GM19035 (cell line): ENCODE measurements around the gene TNN.

Experiments used
- ATAC-seq: cut with Tn5 transposase; IDR thresholded peaks from one replicate; pipeline ENCODE4 v1.9.1; 2021; ENCODE audit not compliant: unreplicated experiment

Gene TNN

DNA sequence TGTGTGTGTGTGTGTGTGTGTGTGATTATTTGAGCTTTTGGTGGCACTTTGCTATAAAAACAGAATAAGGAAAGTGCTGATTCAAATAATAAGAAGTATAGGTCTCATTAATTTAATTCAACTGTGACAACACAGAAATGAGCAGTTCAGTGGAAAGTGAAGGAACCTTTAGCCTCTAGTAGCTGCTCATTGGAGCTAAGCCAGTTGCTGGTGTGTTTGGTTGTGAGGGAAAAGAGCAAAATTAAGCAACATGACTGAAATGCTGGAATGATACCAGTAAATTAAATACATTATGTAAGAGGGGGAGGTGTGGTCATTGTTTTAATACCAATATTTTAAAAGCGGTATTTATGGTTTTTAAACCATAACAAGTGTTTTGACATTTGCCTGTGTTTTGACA, 69.7 kb downstream of the TNN start:
- ATAC-seq: no peak

DNA sequence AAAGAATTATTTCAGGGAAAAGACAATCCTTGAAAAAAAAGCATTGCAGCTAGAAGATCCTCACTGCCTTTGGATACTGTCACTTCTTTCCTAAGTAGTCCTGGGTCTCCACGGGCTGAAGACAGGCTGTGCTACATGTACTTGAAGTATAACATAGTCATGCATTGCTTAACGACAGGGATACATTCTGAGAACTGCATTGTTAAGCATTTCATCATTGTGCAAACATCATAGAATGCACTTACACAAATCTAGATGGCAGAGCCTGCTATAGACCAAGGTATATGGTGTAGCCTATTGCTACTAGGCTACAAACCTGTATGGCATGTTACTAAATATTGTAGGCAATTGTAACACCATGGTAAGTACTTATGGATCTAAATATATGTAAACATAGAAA, 70.9 kb downstream of the TNN start:
- ATAC-seq: no peak

- no peak for ATAC-seq
Measured at GRCh38 chr1:175145899-175146528, 78.4 kb downstream of the TNN start.

GRCh38 chr1:175146529-175147213, 79.0 kb downstream of the TNN start:
- no peak for ATAC-seq

- ATAC-seq: no peak
Measured at GRCh38 chr1:175147569-175147968, 79.9 kb downstream of the TNN start.

DNA sequence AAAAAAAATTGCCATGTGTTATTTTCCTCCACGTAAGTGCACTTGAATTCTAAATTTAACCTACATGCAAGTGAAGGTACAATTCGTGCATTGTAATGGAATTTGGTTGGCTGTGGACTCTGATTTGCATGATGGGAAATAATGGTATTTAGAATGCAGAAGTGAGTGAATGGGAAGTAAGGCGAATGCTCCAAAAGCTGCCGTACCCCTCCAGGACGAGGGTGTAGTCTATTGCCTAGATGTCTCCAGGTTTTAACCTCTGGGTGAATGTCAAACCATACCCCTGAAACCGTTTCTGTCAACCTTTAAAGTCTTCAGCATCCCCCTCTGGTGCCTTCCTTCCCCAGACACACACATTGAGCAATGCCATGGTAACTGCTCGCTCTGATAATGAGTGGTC, 80.4 kb downstream of the TNN start:
- ATAC-seq: no peak

DNA sequence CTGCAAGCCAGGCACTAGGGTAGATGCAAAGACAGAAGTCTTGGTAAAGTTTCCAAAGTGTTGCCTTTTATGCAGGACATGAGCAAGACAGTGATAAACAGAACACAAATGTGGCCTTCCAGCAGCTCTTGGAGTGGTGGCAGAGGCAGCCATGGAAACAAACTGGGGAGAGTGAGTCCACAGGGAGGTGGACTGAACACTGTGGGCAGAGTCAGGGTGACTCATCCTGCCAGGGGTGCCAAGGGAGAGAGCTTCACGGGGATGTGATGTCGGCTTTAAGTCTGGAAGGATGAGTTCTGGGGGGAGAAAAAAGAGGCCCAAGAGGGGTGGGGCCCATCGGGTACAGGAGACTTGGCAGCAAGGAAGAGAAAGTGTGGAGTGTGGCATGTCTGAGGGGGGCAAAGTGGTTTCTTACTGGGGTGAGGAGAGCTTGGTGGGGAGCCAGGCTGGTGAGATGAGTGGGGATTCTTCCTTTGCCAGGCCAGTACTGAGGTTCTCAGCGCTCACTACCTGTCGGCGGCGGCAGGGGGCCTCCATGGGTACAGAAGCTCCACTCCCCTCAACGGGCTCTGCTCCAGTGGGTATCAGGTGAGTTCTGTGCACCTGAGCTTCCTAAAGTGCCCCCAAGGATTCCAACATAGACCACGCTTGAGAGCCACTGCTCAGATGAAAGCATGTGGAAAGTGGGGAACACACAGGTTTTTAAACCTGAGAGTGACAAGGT, 83.1 kb downstream of the TNN start:
- no peak for ATAC-seq

- no peak for ATAC-seq
Measured at GRCh38 chr1:175152006-175152652, 84.5 kb downstream of the TNN start.

DNA sequence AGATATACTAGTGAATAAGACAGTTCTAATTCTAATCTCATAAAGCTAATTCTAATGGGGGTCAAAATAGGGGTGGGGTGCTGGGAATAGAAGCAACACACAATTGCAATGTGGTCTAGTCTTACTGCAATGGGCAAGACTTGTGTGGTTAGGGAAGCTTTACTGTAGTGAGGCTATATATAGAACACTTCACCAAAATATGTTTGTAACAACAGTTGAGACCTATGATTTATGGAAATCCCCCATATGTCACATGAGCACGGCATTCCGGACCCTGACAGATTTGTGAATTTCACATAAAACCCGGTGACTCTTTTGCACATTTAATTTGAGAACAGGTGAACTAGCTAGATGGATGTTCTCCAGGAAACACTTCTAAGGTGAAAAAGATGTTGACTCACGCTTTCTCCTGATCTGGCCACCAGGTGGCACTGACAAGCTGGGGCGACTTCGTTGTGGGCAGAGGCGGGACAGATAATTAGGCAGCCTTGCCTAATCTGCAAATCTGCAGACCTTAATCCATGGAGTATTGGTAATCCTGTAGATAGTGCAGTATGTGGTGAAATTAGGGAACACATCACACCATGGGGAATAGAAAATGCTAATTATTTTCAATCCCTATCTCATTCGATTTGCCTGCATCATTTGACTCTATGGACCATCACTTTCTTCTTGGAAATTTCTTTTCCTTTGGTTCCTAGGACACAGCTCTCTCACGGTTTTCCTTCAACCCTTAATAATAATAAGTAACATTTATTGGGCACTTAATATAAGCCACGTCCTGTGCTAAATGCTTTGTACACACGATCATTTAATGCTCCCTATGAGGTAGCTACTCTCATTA, 87.2 kb downstream of the TNN start:
- no peak for ATAC-seq

GRCh38 chr1:175155473-175155856, 87.8 kb downstream of the TNN start:
- no peak for ATAC-seq

DNA sequence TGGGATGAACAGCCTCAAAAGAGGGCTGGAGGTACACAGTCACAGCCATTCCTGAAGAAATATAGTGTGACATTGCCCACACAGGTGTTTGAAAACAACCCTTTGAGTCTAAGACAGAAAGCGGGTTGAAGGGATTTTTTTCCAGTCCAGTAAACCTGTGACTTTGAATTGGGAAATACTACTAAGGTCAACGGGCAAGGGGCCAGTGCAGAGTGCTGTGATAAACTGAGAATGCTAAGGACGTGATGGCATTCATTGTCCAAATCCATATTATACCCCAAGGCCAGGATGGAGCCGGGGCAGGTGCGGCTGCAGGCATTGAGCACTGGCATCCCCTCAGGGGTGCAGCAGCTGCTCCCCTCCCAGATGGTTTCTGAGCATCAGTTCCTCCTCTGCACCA, 88.3 kb downstream of the TNN start:
- ATAC-seq: no peak

DNA sequence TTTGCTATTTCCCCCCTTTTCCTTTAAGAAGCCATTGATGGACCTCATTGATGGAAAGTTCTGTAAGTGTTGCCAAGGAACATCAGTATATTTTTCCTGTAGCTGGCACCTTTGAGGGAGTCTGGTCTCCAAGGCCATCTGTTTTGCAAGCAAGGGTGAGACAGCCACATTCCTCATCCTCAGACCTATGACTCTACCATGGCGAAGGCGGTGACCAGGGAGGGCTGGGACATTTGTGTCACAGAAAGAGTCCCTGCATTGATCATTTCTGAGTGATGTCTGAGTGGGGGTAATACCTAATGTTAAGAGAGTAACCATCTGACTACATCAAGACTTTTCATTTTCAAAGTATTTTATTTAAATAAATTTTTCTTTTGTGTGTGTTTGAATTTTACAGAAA, 89.6 kb downstream of the TNN start:
- ATAC-seq: no peak

GRCh38 chr1:175158170-175158591, 90.5 kb downstream of the TNN start:
- no peak for ATAC-seq

- no peak for ATAC-seq
Measured at GRCh38 chr1:175162955-175163354, 95.3 kb downstream of the TNN start.

DNA sequence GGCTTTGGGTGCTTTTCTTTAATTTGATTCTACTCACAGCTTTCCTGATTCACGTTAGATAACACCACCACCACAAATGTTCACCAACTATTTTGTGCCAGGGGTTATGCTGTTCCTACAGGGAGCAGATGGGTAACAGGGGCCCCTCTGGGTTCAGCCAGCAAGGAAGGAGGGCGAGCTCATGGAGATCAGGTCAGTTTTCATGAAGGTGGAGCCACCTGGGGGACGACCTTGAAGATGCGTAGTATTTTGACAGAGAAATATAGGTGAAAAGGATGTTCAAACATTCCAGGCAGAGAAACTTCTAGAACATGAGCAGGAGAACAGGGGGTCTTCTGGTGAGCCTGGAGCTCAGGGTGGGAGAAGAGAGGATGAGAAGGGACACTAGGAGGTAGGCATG, 96.1 kb downstream of the TNN start:
- ATAC-seq: no peak

- ATAC-seq: no peak
Measured at GRCh38 chr1:175164751-175165150, 97.1 kb downstream of the TNN start.

DNA sequence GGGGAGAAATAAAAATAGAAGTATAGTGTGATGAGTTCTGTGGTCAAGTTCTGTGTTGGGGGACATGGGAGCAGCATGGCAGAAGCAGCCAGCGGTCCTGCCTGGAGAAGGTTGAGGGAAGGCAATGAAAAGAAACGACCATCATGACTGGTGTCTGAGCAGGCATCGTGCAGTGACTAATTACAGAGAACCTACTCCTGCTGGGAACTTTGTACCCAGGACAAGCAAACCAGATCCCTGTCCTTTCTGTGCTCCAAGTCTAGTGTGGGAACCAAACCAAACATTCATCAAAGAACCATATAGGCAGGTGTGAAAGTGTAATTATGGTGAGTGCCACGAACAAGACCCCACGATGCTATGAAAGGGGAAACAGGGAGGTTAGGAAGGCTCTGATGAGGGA, 99.1 kb downstream of the TNN start:
- ATAC-seq: no peak

- no peak for ATAC-seq
Measured at GRCh38 chr1:175167861-175168260, 100.2 kb downstream of the TNN start.

DNA sequence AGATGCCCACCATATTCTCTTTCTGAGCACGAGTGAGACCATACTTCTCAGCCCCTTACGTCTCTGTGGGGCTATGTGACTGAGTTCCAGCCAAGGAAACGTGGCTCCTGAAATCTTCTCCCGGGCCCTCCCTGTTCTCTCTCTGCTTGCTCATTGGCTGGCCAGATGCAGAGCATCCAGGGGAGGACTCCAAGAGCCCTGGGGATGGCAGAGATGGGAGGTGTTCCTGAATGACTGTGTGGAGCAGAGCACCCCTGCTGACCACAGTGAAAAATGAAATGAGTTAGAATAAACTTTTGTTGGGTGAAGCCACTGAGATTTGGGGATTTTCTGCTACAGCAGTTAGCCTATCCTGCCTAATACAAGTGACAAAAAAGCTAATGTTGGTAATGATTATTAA, 101.1 kb downstream of the TNN start:
- no peak for ATAC-seq

- ATAC-seq: no peak
Measured at GRCh38 chr1:175169286-175170018, 101.8 kb downstream of the TNN start.
